Measurements from ENCODE around the gene BRD3.

Gene BRD3

DNA sequence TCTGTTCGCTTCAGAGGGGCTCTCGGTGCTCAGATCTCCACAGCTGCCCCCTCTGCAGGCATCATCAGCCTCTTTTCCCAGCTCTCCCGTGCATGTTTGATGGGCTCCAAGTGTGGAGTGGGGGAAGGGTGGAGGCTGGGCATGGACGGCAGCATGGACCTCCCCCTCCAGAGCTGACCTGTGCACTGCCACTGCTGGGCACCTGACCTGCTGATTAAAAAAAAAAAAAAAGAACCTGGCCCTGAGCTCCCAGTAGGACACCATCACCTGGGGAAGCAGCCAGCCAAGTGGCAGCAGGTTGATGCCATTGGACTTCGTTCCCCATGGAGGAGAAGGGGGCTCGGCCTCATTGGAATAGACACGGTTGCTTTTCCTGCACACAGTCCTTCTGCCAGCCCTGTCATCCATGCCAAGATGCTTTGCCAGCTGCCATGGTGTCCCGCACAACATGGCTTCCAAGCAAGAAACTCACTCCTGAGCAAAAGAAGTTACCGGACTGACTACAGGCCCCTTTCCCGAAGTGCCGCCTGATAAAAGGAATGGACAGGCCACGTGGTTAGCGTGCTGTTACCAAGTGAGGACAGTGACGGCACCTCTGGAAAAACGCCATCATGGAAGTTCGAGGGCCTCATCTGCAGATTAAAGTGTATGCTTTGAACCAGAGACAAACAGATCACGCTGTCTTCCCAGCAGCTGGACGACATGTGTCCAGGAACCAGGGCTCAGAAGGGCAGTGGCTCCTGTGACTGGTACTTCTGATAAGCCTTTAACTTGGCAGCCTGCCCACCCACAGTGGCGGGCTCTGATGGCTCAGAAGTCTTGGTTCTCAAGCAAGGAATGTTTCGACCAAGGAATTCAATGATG, 57.3 kb downstream of the BRD3 start:
- Histone ChIP-seq H3K4me3 (ENCODE audit: low read depth, low read length) (no peak overlapping the region), H3K27me3 (ENCODE audit: insufficient read depth, low read length) (0 out of 2 replicates have a peak, but pooled peaks cover 5% of the 10 kb centered on the region), H3K79me2 (ENCODE audit: control insufficient read depth, insufficient read depth, low read length, unreplicated experiment) (no peaks in the 10 kb centered on the region), H2AFZ (ENCODE audit: low read length, unreplicated experiment) (no peak overlapping the region), H3K27ac (ENCODE audit: low read depth, low read length) (no peak overlapping the region), H3K4me1 (ENCODE audit: control insufficient read depth, insufficient read depth, low read length, unreplicated experiment) (no peaks in the 10 kb centered on the region), H3K36me3 (ENCODE audit: insufficient read depth, low read length) (no peaks in the 10 kb centered on the region)

DNA sequence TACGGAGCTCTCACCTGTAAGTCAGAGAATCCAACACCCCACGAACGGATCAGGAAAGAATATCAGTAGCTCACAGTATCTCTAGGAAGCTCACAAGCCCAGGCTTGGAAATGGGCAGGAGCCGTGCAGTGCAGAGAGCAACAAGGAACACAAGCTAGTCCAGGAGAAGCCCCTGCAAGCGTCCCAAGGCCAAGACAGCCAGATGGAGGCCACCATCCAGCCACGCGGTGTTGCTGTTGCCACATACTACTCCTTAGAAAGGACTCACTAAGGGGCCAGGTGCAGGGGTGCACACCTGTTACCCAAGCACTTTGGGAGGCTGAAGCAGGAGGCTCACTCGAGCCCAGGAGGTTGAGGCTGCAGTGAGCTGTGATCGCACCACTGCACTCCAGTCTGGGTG, 60.3 kb downstream of the BRD3 start:
- no peak overlapping the region for H2AFZ ChIP-seq (ENCODE audit: low read length, unreplicated experiment)
- no peaks in the 10 kb centered on the region for H3K4me1 ChIP-seq (ENCODE audit: control insufficient read depth, insufficient read depth, low read length, unreplicated experiment)
- no peaks in the 10 kb centered on the region for H3K36me3 ChIP-seq (ENCODE audit: insufficient read depth, low read length)
- no peak overlapping the region for H3K4me3 ChIP-seq (ENCODE audit: low read depth, low read length)
- no peaks in the 10 kb centered on the region for H3K79me2 ChIP-seq (ENCODE audit: control insufficient read depth, insufficient read depth, low read length, unreplicated experiment)
- no peak overlapping the region for H3K27ac ChIP-seq (ENCODE audit: low read depth, low read length)
- H3K27me3 ChIP-seq (ENCODE audit: insufficient read depth, low read length), result 0 out of 2 replicates have a peak, but pooled peaks cover 5% of the 10 kb centered on the region

DNA sequence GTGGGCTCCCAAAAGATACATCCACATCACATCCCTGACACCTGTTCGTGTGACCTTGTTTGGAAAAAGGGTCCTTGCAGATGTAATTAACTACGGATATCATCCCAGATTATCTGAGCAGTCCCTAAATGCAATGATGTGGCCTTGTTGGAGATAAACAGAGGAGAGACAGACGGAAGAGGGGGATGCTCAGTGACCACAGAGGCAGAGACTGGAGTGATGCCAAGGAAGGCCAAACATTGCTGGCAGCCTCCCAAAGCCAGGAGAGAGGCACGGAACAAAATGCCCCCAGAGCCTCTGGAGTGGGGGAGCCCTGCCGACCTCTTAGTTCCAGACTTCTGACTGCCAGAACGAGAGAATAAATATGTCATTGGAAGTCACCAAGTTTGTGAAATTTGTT, 60.7 kb downstream of the BRD3 start:
- Histone ChIP-seq H3K4me1 (ENCODE audit: control insufficient read depth, insufficient read depth, low read length, unreplicated experiment) (no peaks in the 10 kb centered on the region), H3K4me3 (ENCODE audit: low read depth, low read length) (no peak overlapping the region), H3K36me3 (ENCODE audit: insufficient read depth, low read length) (no peaks in the 10 kb centered on the region), H3K27me3 (ENCODE audit: insufficient read depth, low read length) (0 out of 2 replicates have a peak, but pooled peaks cover 5% of the 10 kb centered on the region), H2AFZ (ENCODE audit: low read length, unreplicated experiment) (no peak overlapping the region), H3K27ac (ENCODE audit: low read depth, low read length) (no peak overlapping the region), H3K79me2 (ENCODE audit: control insufficient read depth, insufficient read depth, low read length, unreplicated experiment) (no peaks in the 10 kb centered on the region)

DNA sequence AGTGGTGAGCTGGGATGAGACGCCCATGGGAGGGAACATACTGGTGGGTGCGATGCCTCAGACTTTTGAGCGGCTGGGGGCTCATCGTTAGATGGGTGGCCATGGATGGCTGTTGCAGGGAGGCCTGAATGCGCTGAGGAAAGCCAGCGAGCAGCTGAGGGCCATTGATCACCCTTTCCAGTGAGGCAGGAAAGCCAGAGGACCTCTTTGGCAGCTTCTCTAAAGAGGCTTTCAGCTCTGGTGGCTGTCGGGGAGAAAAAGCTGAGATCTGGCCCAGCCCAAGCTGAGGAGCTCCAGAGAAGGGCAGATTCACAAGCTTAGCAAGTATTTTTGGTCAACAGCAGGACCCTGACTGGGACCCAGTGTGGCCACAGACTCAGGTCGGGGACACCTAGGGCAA, 62.4 kb downstream of the BRD3 start:
- Histone ChIP-seq H3K36me3 (ENCODE audit: insufficient read depth, low read length) (no peaks in the 10 kb centered on the region), H3K27me3 (ENCODE audit: insufficient read depth, low read length) (0 out of 2 replicates have a peak, but pooled peaks cover 5% of the 10 kb centered on the region), H2AFZ (ENCODE audit: low read length, unreplicated experiment) (no peak overlapping the region), H3K4me3 (ENCODE audit: low read depth, low read length) (no peak overlapping the region), H3K79me2 (ENCODE audit: control insufficient read depth, insufficient read depth, low read length, unreplicated experiment) (no peaks in the 10 kb centered on the region), H3K4me1 (ENCODE audit: control insufficient read depth, insufficient read depth, low read length, unreplicated experiment) (no peaks in the 10 kb centered on the region), H3K27ac (ENCODE audit: low read depth, low read length) (no peak overlapping the region)

DNA sequence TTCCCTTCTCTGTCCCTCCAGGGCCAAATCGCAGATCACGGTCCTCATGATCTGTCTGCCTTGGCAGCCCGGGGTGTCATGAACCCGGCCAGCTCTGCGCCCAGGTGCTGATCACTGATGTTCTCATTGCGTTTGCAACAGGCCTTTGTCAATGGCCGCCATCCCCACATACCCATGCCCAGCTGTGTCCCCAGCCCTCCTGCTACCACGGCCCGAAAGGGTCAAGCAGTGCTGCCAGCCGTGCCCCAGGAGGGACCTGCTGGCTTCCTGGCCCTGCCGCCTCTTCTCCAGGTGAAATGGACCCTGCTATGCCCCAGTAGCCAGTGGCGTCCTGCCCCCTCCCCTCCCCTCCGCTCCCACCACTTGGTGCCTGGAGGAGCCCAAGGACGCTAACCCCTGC, 62.9 kb downstream of the BRD3 start:
- no peaks in the 10 kb centered on the region for H3K79me2 ChIP-seq (ENCODE audit: control insufficient read depth, insufficient read depth, low read length, unreplicated experiment)
- 0 out of 2 replicates have a peak, but pooled peaks cover 5% of the 10 kb centered on the region for H3K27me3 ChIP-seq (ENCODE audit: insufficient read depth, low read length)
- H3K36me3 ChIP-seq (ENCODE audit: insufficient read depth, low read length), result no peaks in the 10 kb centered on the region
- no peak overlapping the region for H3K4me3 ChIP-seq (ENCODE audit: low read depth, low read length)
- H2AFZ ChIP-seq (ENCODE audit: low read length, unreplicated experiment), result no peak overlapping the region
- no peak overlapping the region for H3K27ac ChIP-seq (ENCODE audit: low read depth, low read length)
- no peaks in the 10 kb centered on the region for H3K4me1 ChIP-seq (ENCODE audit: control insufficient read depth, insufficient read depth, low read length, unreplicated experiment)

DNA sequence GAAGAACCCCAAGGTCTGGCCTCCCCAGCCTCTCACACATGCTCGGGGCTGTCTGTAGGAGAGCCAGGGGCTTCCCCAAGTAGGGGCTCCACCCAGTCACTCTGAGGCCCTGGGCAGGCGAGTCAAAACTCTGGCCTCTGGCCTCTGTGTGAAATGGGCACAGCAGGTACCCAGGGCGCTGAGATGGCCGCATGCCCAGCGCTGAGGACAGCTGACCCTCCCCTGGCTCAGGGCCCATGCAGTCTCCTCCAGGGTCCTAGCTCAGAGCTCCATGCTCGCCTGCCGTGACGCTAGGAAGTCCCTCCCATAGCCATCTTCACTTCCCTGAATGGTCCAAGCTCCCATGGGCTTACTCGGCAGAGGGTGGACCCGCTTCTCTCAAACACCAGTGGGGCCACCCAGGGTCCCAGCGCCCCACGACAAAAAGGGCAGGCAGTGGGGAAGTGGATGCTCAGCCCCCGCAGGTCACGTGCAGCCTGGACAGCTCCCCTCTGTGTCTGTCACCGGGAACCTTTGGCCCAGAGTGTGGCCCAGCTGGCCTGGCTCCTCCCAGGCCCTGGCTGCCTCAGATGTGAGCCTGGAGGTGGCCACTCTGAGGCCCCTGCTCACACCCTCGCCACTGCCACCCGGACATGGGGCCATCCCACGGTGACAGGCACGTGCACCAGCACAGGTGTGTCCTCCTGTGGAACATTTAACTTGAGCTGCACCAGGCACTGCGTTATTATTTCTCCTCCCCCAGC, 63.5 kb downstream of the BRD3 start:
- Histone ChIP-seq H3K4me3 (ENCODE audit: low read depth, low read length) (no peak overlapping the region), H3K4me1 (ENCODE audit: control insufficient read depth, insufficient read depth, low read length, unreplicated experiment) (no peaks in the 10 kb centered on the region), H3K27me3 (ENCODE audit: insufficient read depth, low read length) (0 out of 2 replicates have a peak, but pooled peaks cover 5% of the 10 kb centered on the region), H3K27ac (ENCODE audit: low read depth, low read length) (no peak overlapping the region), H3K79me2 (ENCODE audit: control insufficient read depth, insufficient read depth, low read length, unreplicated experiment) (no peaks in the 10 kb centered on the region), H3K36me3 (ENCODE audit: insufficient read depth, low read length) (no peaks in the 10 kb centered on the region), H2AFZ (ENCODE audit: low read length, unreplicated experiment) (no peak overlapping the region)

DNA sequence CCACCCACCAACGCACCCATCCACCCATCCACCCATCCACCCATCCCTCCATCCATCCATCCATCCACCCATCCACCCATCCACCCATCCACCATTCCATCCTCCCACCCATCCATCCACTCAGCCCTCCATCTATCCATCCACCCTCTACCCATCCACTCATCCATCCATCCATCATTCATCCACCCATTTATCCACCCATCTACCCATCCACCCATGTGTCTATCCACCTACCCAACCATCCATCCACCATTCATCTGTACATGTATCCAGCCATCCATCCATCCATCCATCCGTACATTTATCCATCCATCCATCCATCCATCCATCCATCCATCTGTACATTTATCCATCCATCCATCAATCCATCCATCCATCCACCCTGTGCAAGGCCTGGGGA, 64.6 kb downstream of the BRD3 start:
- Histone ChIP-seq H2AFZ (ENCODE audit: low read length, unreplicated experiment) (no peak overlapping the region), H3K4me1 (ENCODE audit: control insufficient read depth, insufficient read depth, low read length, unreplicated experiment) (no peaks in the 10 kb centered on the region), H3K27me3 (ENCODE audit: insufficient read depth, low read length) (no peaks in the 10 kb centered on the region), H3K4me3 (ENCODE audit: low read depth, low read length) (no peak overlapping the region), H3K27ac (ENCODE audit: low read depth, low read length) (no peak overlapping the region), H3K79me2 (ENCODE audit: control insufficient read depth, insufficient read depth, low read length, unreplicated experiment) (no peaks in the 10 kb centered on the region), H3K36me3 (ENCODE audit: insufficient read depth, low read length) (no peaks in the 10 kb centered on the region)

DNA sequence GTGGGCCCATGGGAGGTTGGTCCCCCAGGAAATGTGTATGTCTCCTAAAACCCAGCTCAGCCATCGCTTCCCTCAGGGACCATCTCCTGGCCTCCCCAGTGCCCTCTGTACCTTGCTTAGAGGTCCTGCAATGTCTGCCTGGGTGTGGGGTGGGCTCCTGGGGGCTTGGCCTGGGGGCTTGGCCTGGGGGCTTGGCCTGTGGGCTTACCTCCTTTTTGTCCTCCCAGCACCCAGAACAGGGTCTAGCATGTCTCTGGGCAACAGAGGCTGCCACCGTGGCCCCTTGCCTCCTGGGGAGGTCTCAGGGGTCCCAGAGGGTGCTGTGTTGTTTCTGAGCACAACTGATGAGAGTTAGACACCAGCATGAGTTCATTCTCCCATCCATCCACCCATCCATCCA, 65.0 kb downstream of the BRD3 start:
- Histone ChIP-seq H3K4me3 (ENCODE audit: low read depth, low read length) (no peak overlapping the region), H3K27me3 (ENCODE audit: insufficient read depth, low read length) (no peaks in the 10 kb centered on the region), H3K79me2 (ENCODE audit: control insufficient read depth, insufficient read depth, low read length, unreplicated experiment) (no peaks in the 10 kb centered on the region), H3K4me1 (ENCODE audit: control insufficient read depth, insufficient read depth, low read length, unreplicated experiment) (no peaks in the 10 kb centered on the region), H3K27ac (ENCODE audit: low read depth, low read length) (no peak overlapping the region), H3K36me3 (ENCODE audit: insufficient read depth, low read length) (no peaks in the 10 kb centered on the region), H2AFZ (ENCODE audit: low read length, unreplicated experiment) (no peak overlapping the region)

DNA sequence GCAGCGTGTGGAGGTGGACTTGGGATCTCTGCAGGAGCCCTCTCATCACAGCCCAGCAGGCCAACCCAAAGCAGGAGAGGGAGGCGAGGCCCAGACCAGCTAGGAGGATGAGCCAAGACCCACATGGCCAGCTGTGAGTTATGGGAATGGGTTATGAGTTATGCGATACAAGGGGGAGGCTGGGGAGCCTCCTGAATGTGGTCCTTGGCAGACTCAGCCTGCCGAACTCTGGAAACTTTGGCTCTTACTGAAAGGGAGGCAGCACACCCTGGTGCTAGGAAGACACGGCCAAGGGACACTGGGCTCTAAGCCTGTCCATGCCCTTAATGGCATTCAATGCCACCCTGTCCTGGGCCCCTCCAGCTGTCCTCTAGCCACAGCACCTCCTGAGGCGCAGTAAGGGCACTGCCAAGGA, 68.0 kb downstream of the BRD3 start:
- H3K36me3 ChIP-seq (ENCODE audit: insufficient read depth, low read length), result no peaks in the 10 kb centered on the region

DNA sequence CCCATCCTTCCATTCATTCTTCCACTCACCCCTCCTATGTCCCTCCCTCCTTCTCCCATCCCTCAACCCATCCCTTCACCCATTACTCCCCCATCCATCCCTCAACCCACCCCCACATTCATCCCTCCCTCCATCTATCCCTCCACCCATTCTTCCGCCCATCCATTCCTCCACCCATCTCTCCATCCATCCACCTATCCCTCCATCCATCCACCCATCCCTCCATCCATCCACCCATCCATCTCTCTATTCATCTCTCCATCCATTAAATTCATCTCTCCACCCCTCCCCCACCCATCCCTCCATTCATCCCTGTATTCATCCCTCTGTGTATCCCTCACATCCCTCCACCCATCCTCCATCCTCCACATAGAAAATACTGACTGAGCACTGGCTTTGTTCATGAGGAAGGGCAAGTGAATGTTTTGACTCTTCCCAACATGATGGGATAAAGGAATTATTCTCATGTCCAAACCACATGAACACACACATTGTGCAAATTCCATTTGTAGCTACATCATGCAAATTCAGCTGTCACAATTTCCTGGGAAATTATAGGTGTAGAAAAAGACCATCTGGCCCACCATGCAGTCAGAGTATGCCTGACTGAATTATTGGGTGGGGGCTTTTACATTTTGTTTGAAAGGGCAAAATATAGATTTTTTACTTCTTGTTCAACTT, 68.8 kb downstream of the BRD3 start:
- Histone ChIP-seq H3K4me3 (ENCODE audit: low read depth, low read length) (no peak overlapping the region), H2AFZ (ENCODE audit: low read length, unreplicated experiment) (no peak overlapping the region), H3K4me1 (ENCODE audit: control insufficient read depth, insufficient read depth, low read length, unreplicated experiment) (peaks cover 2% of the 10 kb centered on the region), H3K79me2 (ENCODE audit: control insufficient read depth, insufficient read depth, low read length, unreplicated experiment) (no peaks in the 10 kb centered on the region), H3K27ac (ENCODE audit: low read depth, low read length) (no peak overlapping the region), H3K36me3 (ENCODE audit: insufficient read depth, low read length) (no peaks in the 10 kb centered on the region), H3K27me3 (ENCODE audit: insufficient read depth, low read length) (no peaks in the 10 kb centered on the region)

More for the DNA sequence above, 68.0 kb downstream of the BRD3 start:
- H2AFZ ChIP-seq (ENCODE audit: low read length, unreplicated experiment), result no peak overlapping the region
- H3K27me3 ChIP-seq (ENCODE audit: insufficient read depth, low read length), result no peaks in the 10 kb centered on the region
- no peaks in the 10 kb centered on the region for H3K4me1 ChIP-seq (ENCODE audit: control insufficient read depth, insufficient read depth, low read length, unreplicated experiment)
- H3K4me3 ChIP-seq (ENCODE audit: low read depth, low read length), result no peak overlapping the region
- no peaks in the 10 kb centered on the region for H3K79me2 ChIP-seq (ENCODE audit: control insufficient read depth, insufficient read depth, low read length, unreplicated experiment)
- no peak overlapping the region for H3K27ac ChIP-seq (ENCODE audit: low read depth, low read length)
